GM23338 (cell line): ENCODE results near the gene RIT2. TPM values are rescaled to one million over a fixed set of nuclear protein-coding genes. Genes with fewer than 3 reads are reported as not detected.
A peak's percentile ranks its signal among the peaks of the same experiment; 100 is the strongest.

Experiments
- ATAC-seq: fragments of 200-7000 bp; cut with Tn5 transposase; 3 replicates; pipeline ENCODE4 v1.9.1; 2020
- DNase-seq: peaks from one replicate; pipeline ENCODE4 v3.0.0-alpha.2; 2015; ENCODE audit warnings: low spot score
- H2AFZ ChIP-seq: fragments of 200-600 bp; sonication (generic); 2 replicates; pipeline ENCODE4 v1.8.0; 2016; ENCODE audit warnings: antibody characterized with exemption, mild to moderate bottlenecking, moderate library complexity
- H3F3A ChIP-seq: fragments of 200-600 bp; sonication (generic); replicated peaks from 2 replicates; pipeline ENCODE4 v1.8.0; 2017; ENCODE audit warnings: antibody characterized with exemption, mixed run types, low read depth
- H3K27ac ChIP-seq: fragments of 200-600 bp; sonication (generic); 2 replicates; pipeline ENCODE4 v1.6.1; 2016; ENCODE audit warnings: low read depth
- H3K27me3 ChIP-seq: fragments of 200-600 bp; sonication (generic); 2 replicates; pipeline ENCODE4 v1.8.0; 2016; ENCODE audit warnings: mild to moderate bottlenecking, mixed run types, moderate library complexity; ENCODE audit not compliant: insufficient read depth
- H3K36me3 ChIP-seq: fragments of 200-600 bp; sonication (generic); 2 replicates; pipeline ENCODE4 v1.8.0; 2016; ENCODE audit warnings: mild to moderate bottlenecking; ENCODE audit not compliant: insufficient read depth
- H3K4me1 ChIP-seq: fragments of 200-600 bp; sonication (generic); 2 replicates; pipeline ENCODE4 v1.8.0; 2016; ENCODE audit warnings: mild to moderate bottlenecking, moderate library complexity; ENCODE audit not compliant: insufficient read depth
- H3K4me2 ChIP-seq: fragments of 200-600 bp; sonication (generic); 2 replicates; pipeline ENCODE4 v1.7.1; 2017; ENCODE audit warnings: mixed run types
- H3K4me3 ChIP-seq: fragments of 200-600 bp; sonication (generic); 2 replicates; pipeline ENCODE4 v1.6.1; 2016; ENCODE audit warnings: mixed run types
- H3K79me2 ChIP-seq: fragments of 200-600 bp; sonication (generic); replicated peaks from 2 replicates; pipeline ENCODE4 v1.8.0; 2017; ENCODE audit warnings: mild to moderate bottlenecking; ENCODE audit not compliant: insufficient read depth
- H3K9me2 ChIP-seq: fragments of 200-600 bp; sonication (generic); 2 replicates; pipeline ENCODE4 v1.8.0; 2017; ENCODE audit not compliant: insufficient read depth
- H4K20me1 ChIP-seq: fragments of 200-600 bp; sonication (generic); replicated peaks from 2 replicates; pipeline ENCODE4 v1.8.0; 2017; ENCODE audit warnings: mild to moderate bottlenecking; ENCODE audit not compliant: insufficient read depth
- H3K27ac Mint-ChIP-seq: 2 replicates; pipeline ENCODE4 v1.8.0; 2020; ENCODE audit warnings: inconsistent platforms, mild to moderate bottlenecking, moderate library complexity, mixed read lengths
- H3K27me3 Mint-ChIP-seq: 3 replicates; pipeline ENCODE4 v1.8.0; 2022; ENCODE audit warnings: low read depth, mild to moderate bottlenecking, moderate library complexity, mixed read lengths, inconsistent platforms; ENCODE audit not compliant: insufficient read depth, poor library complexity
- H3K36me3 Mint-ChIP-seq: 3 replicates; pipeline ENCODE4 v1.8.0; 2021; ENCODE audit warnings: low read depth, mild to moderate bottlenecking, inconsistent platforms, moderate library complexity, mixed read lengths
- H3K4me1 Mint-ChIP-seq: 3 replicates; pipeline ENCODE4 v1.8.0; 2020; ENCODE audit warnings: mild to moderate bottlenecking, inconsistent platforms, mixed read lengths
- H3K4me3 Mint-ChIP-seq: 3 replicates; pipeline ENCODE4 v1.8.0; 2021; ENCODE audit warnings: moderate library complexity, mild to moderate bottlenecking, inconsistent platforms, mixed read lengths
- H3K9me3 Mint-ChIP-seq: 3 replicates; pipeline ENCODE4 v1.8.0; 2020; ENCODE audit warnings: moderate library complexity, mild to moderate bottlenecking, inconsistent platforms, mixed read lengths
- CREB1 ChIP-seq: fragments of 250-450 bp; sonication (Bioruptor Pico); IDR thresholded peaks from 2 replicates; pipeline ENCODE4 v1.5.0; 2020; ENCODE audit warnings: low read depth, mild to moderate bottlenecking, moderate library complexity
- EZH2phosphoT487 ChIP-seq: fragments of 200-600 bp; sonication (generic); IDR thresholded peaks from one replicate; pipeline ENCODE4 v1.8.1; 2018; ENCODE audit warnings: antibody characterized with exemption; ENCODE audit not compliant: unreplicated experiment
- JUNB ChIP-seq: IDR thresholded peaks from one replicate; pipeline ENCODE4 v1.6.1; 2016; ENCODE audit warnings: antibody characterized with exemption; ENCODE audit not compliant: unreplicated experiment
- NANOG ChIP-seq: IDR thresholded peaks from 2 replicates; pipeline ENCODE4 v1.6.1; 2016; ENCODE audit warnings: antibody characterized with exemption, borderline replicate concordance
- POLR2AphosphoS5 ChIP-seq: IDR thresholded peaks from 2 replicates; pipeline ENCODE4 v1.6.1; 2016; ENCODE audit warnings: antibody characterized with exemption, low read depth
- STAT1 ChIP-seq: IDR thresholded peaks from one replicate; pipeline ENCODE4 v1.6.1; 2016; ENCODE audit warnings: antibody characterized with exemption; ENCODE audit not compliant: unreplicated experiment
- ZNF331 ChIP-seq: fragments of 250-450 bp; sonication (Bioruptor Pico); IDR thresholded peaks from 2 replicates; pipeline ENCODE4 v1.5.0; 2020; ENCODE audit warnings: low read depth, mild to moderate bottlenecking, moderate library complexity
- polyA plus RNA-seq: library from polyadenylated mRNA; unstranded; fragments of >200 nt; fragmentation: Nextera tagmentation; extraction: Ambion mirVana; gene quantifications from 2 replicates; pipeline ENCODE4 v1.2.1, GENCODE V29; 2016
- total RNA-seq: library from RNA; depleted of rRNA; stranded (reverse); fragments of >200 nt; shearing (Covaris generic); gene quantifications from 2 replicates; pipeline ENCODE4 v1.2.3, GENCODE V29; 2014
- TF ChIP-seq, protein P1 (sequence below): fragments of 250-450 bp; sonication (Bioruptor Pico); IDR thresholded peaks from 2 replicates; pipeline ENCODE4 v1.5.0; 2020; ENCODE audit warnings: mild to moderate bottlenecking, moderate library complexity
- TF ChIP-seq, protein P2 (sequence below): IDR thresholded peaks from 2 replicates; pipeline ENCODE4 v1.6.1; 2016; ENCODE audit warnings: antibody characterized with exemption
- TF ChIP-seq, protein P3 (sequence below): IDR thresholded peaks from one replicate; pipeline ENCODE4 v1.6.1; 2018; ENCODE audit warnings: antibody characterized with exemption; ENCODE audit not compliant: unreplicated experiment

The RIT2 gene
- total and polyA plus RNA-seq, 2 experiments from 2014 or later = 1.9 to 8.8 TPM

DNA sequence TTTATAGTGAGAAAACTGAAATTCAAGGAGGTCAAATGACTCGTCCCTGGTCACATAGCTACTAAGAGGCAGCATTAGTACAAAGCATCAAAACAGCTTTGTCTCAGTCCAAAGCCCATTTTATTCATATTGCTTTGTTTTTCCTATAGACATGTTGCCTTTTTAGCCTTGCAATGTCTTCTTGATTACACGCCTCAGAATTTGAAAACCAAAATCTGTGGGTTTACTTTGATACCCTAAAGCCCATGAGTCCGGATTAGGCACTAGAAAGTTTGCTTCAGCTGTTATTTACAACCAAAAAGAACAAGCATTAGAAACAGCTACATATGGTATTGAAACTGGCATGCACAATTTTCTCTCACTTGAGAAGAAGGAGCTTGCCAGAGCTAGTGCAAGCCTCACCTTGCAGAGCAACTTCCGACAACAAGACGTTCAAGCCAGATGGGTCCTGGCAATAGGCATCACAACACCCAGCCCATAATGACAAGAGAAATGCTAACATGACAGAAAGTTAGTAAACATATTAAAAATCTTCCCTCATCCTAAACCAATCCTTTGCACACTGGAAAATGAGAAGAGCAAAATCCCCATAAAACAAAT is 276.8 kb downstream of the RIT2 start:
- no peaks in the 10 kb centered on the region; the same call in none of the 2 replicates for H3K4me1 ChIP-seq
- H3K27ac ChIP-seq = no peak overlapping the region
- no peak for ATAC-seq
- Mint-ChIP-seq H3K27ac (0 out of 2 replicates have a peak overlapping the region, but pooled peaks have one; percentile 1), H3K27me3 (no peaks in the 10 kb centered on the region), H3K9me3 (peaks cover 1% of the 10 kb centered on the region), H3K36me3 (peaks cover 1% of the 10 kb centered on the region; the same call in 1 of the 3 replicates), H3K4me3 (no peak overlapping the region), H3K4me1 (no peaks in the 10 kb centered on the region; the same call in 2 of the 3 replicates)
- no peaks in the 10 kb centered on the region for H4K20me1 ChIP-seq
- no peaks in the 10 kb centered on the region for H3K27me3 ChIP-seq
- H3K4me2 ChIP-seq = no peak overlapping the region
- H3K36me3 ChIP-seq = no peaks in the 10 kb centered on the region
- H3K79me2 ChIP-seq = no peaks in the 10 kb centered on the region
- H3K9me2 ChIP-seq = peaks cover 8% of the 10 kb centered on the region; the same call in 1 of the 2 replicates
- no peaks in the 10 kb centered on the region for H3F3A ChIP-seq
- peak overlapping the region; percentile 77; the same call in 1 of the 2 replicates for H2AFZ ChIP-seq
- no peak for DNase-seq
- no peak overlapping the region for H3K4me3 ChIP-seq
- TF ChIP-seq, protein P1, sequence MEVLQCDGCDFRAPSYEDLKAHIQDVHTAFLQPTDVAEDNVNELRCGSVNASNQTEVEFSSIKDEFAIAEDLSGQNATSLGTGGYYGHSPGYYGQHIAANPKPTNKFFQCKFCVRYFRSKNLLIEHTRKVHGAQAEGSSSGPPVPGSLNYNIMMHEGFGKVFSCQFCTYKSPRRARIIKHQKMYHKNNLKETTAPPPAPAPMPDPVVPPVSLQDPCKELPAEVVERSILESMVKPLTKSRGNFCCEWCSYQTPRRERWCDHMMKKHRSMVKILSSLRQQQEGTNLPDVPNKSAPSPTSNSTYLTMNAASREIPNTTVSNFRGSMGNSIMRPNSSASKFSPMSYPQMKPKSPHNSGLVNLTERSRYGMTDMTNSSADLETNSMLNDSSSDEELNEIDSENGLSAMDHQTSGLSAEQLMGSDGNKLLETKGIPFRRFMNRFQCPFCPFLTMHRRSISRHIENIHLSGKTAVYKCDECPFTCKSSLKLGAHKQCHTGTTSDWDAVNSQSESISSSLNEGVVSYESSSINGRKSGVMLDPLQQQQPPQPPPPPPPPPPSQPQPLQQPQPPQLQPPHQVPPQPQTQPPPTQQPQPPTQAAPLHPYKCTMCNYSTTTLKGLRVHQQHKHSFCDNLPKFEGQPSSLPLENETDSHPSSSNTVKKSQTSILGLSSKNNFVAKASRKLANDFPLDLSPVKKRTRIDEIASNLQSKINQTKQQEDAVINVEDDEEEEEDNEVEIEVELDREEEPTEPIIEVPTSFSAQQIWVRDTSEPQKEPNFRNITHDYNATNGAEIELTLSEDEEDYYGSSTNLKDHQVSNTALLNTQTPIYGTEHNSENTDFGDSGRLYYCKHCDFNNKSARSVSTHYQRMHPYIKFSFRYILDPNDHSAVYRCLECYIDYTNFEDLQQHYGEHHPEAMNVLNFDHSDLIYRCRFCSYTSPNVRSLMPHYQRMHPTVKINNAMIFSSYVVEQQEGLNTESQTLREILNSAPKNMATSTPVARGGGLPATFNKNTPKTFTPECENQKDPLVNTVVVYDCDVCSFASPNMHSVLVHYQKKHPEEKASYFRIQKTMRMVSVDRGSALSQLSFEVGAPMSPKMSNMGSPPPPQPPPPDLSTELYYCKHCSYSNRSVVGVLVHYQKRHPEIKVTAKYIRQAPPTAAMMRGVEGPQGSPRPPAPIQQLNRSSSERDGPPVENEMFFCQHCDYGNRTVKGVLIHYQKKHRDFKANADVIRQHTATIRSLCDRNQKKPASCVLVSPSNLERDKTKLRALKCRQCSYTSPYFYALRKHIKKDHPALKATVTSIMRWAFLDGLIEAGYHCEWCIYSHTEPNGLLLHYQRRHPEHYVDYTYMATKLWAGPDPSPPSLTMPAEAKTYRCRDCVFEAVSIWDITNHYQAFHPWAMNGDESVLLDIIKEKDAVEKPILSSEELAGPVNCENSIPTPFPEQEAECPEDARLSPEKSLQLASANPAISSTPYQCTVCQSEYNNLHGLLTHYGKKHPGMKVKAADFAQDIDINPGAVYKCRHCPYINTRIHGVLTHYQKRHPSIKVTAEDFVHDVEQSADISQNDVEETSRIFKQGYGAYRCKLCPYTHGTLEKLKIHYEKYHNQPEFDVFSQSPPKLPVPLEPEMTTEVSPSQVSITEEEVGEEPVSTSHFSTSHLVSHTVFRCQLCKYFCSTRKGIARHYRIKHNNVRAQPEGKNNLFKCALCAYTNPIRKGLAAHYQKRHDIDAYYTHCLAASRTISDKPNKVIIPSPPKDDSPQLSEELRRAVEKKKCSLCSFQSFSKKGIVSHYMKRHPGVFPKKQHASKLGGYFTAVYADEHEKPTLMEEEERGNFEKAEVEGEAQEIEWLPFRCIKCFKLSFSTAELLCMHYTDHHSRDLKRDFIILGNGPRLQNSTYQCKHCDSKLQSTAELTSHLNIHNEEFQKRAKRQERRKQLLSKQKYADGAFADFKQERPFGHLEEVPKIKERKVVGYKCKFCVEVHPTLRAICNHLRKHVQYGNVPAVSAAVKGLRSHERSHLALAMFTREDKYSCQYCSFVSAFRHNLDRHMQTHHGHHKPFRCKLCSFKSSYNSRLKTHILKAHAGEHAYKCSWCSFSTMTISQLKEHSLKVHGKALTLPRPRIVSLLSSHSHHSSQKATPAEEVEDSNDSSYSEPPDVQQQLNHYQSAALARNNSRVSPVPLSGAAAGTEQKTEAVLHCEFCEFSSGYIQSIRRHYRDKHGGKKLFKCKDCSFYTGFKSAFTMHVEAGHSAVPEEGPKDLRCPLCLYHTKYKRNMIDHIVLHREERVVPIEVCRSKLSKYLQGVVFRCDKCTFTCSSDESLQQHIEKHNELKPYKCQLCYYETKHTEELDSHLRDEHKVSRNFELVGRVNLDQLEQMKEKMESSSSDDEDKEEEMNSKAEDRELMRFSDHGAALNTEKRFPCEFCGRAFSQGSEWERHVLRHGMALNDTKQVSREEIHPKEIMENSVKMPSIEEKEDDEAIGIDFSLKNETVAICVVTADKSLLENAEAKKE (CRISPR knock-in tag) = no peak
- no peak for TF ChIP-seq JUNB
- TF ChIP-seq, protein P2, sequence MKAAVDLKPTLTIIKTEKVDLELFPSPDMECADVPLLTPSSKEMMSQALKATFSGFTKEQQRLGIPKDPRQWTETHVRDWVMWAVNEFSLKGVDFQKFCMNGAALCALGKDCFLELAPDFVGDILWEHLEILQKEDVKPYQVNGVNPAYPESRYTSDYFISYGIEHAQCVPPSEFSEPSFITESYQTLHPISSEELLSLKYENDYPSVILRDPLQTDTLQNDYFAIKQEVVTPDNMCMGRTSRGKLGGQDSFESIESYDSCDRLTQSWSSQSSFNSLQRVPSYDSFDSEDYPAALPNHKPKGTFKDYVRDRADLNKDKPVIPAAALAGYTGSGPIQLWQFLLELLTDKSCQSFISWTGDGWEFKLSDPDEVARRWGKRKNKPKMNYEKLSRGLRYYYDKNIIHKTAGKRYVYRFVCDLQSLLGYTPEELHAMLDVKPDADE = no peak
- no peak for TF ChIP-seq NANOG

GRCh38 chr18:42830936-42831335 is 284.5 kb downstream of the RIT2 start:
- no peak overlapping the region; the same call in 1 of the 2 replicates for H2AFZ ChIP-seq
- H3F3A ChIP-seq = no peaks in the 10 kb centered on the region
- no peaks in the 10 kb centered on the region for H3K36me3 ChIP-seq
- Mint-ChIP-seq H3K4me3 (no peak overlapping the region), H3K9me3 (no peaks in the 10 kb centered on the region), H3K27me3 (no peaks in the 10 kb centered on the region), H3K36me3 (no peaks in the 10 kb centered on the region), H3K4me1 (peaks cover 15% of the 10 kb centered on the region), H3K27ac (no peak overlapping the region)
- DNase-seq (no peak), ATAC-seq (no peak)
- H3K4me3 ChIP-seq = no peak overlapping the region
- no peaks in the 10 kb centered on the region for H3K9me2 ChIP-seq
- H3K27ac ChIP-seq = no peak overlapping the region
- H3K4me2 ChIP-seq = no peak overlapping the region
- no peaks in the 10 kb centered on the region for H3K27me3 ChIP-seq
- H4K20me1 ChIP-seq = no peaks in the 10 kb centered on the region
- H3K4me1 ChIP-seq = no peaks in the 10 kb centered on the region
- H3K79me2 ChIP-seq = no peaks in the 10 kb centered on the region
- TF ChIP-seq JUNB (no peak), POLR2AphosphoS5 (no peak), EZH2phosphoT487 (no peak), ZNF331 (CRISPR knock-in tag) (no peak), CREB1 (CRISPR knock-in tag) (no peak), NANOG (no peak), STAT1 (no peak)
- TF ChIP-seq, protein P3, sequence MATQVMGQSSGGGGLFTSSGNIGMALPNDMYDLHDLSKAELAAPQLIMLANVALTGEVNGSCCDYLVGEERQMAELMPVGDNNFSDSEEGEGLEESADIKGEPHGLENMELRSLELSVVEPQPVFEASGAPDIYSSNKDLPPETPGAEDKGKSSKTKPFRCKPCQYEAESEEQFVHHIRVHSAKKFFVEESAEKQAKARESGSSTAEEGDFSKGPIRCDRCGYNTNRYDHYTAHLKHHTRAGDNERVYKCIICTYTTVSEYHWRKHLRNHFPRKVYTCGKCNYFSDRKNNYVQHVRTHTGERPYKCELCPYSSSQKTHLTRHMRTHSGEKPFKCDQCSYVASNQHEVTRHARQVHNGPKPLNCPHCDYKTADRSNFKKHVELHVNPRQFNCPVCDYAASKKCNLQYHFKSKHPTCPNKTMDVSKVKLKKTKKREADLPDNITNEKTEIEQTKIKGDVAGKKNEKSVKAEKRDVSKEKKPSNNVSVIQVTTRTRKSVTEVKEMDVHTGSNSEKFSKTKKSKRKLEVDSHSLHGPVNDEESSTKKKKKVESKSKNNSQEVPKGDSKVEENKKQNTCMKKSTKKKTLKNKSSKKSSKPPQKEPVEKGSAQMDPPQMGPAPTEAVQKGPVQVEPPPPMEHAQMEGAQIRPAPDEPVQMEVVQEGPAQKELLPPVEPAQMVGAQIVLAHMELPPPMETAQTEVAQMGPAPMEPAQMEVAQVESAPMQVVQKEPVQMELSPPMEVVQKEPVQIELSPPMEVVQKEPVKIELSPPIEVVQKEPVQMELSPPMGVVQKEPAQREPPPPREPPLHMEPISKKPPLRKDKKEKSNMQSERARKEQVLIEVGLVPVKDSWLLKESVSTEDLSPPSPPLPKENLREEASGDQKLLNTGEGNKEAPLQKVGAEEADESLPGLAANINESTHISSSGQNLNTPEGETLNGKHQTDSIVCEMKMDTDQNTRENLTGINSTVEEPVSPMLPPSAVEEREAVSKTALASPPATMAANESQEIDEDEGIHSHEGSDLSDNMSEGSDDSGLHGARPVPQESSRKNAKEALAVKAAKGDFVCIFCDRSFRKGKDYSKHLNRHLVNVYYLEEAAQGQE = no peak
